Measurements from ENCODE around the gene HAUS2. TPM values are rescaled to one million over a fixed set of nuclear protein-coding genes. Genes with fewer than 3 reads are reported as not detected.

The HAUS2 gene
- total RNA-seq, 1 experiment from 2014 or later = 39.8 TPM

Other genes with a start within 250 kb of the HAUS2 start
- gene CAPN3, start 189.3 kb upstream of the HAUS2 start, total RNA-seq (2021; ENCODE audit: unreplicated experiment) = 1.8 TPM
- 28.5 TPM for gene ZNF106, start 57.7 kb upstream of the HAUS2 start, total RNA-seq (2021; ENCODE audit: unreplicated experiment)
- gene SNAP23, start 53.2 kb upstream of the HAUS2 start, total RNA-seq (2021; ENCODE audit: unreplicated experiment) = 31.2 TPM
- gene LRRC57, start within 50 bp of the HAUS2 start, total RNA-seq (2021; ENCODE audit: unreplicated experiment) = 16.6 TPM
- gene STARD9, start 26.8 kb downstream of the HAUS2 start, total RNA-seq (2021; ENCODE audit: unreplicated experiment) = 5.0 TPM
- gene CDAN1, start 188.3 kb downstream of the HAUS2 start, total RNA-seq (2021; ENCODE audit: unreplicated experiment) = 22.4 TPM